ENCODE measurements around the gene RCSD1. TPM values are rescaled to one million over a fixed set of nuclear protein-coding genes. Genes with fewer than 3 reads are reported as not detected.
A peak's percentile ranks its signal among the peaks of the same experiment; 100 is the strongest.

RCSD1 gene
- total RNA-seq, 2 experiments from 2014 or later: 131 to 133 TPM

- peaks cover 2% of the 10 kb centered on the region for H3K36me3 Mint-ChIP-seq
- H3K9me3 Mint-ChIP-seq: no peaks in the 10 kb centered on the region
- no peaks in the 10 kb centered on the region for H3K27me3 Mint-ChIP-seq
- no peak overlapping the region for H3K4me3 Mint-ChIP-seq
- H3K4me1 Mint-ChIP-seq: peaks cover 9% of the 10 kb centered on the region
- H3K27ac Mint-ChIP-seq: no peak overlapping the region
- DNase-seq: no peak
- ATAC-seq (ENCODE audit: low read depth): no peak
- POLR2A ChIA-PET: no interaction called here
Observed at GRCh38 chr1:167748906-167749305, 118.9 kb downstream of the RCSD1 start.

- peaks cover 2% of the 10 kb centered on the region for H3K36me3 Mint-ChIP-seq
- no peaks in the 10 kb centered on the region for H3K9me3 Mint-ChIP-seq
- no peaks in the 10 kb centered on the region for H3K27me3 Mint-ChIP-seq
- DNase-seq (no peak), ATAC-seq (ENCODE audit: low read depth) (no peak)
- H3K4me1 Mint-ChIP-seq: peaks cover 9% of the 10 kb centered on the region
- POLR2A ChIA-PET: no interaction called here
- no peak overlapping the region for H3K27ac Mint-ChIP-seq
- no peak overlapping the region for H3K4me3 Mint-ChIP-seq
Observed at GRCh38 chr1:167749741-167750140, 119.7 kb downstream of the RCSD1 start.

GRCh38 chr1:167750641-167751040, 120.6 kb downstream of the RCSD1 start:
- Mint-ChIP-seq H3K36me3 (peaks cover 2% of the 10 kb centered on the region), H3K4me1 (peaks cover 9% of the 10 kb centered on the region), H3K27me3 (no peaks in the 10 kb centered on the region), H3K27ac (no peak overlapping the region), H3K4me3 (no peak overlapping the region), H3K9me3 (no peaks in the 10 kb centered on the region)
- DNase-seq (no peak), ATAC-seq (ENCODE audit: low read depth) (no peak)
- POLR2A ChIA-PET: no interaction called here

- Mint-ChIP-seq H3K4me3 (no peak overlapping the region), H3K27me3 (no peaks in the 10 kb centered on the region), H3K36me3 (peaks cover 4% of the 10 kb centered on the region), H3K9me3 (no peaks in the 10 kb centered on the region), H3K4me1 (peaks cover 10% of the 10 kb centered on the region), H3K27ac (no peak overlapping the region)
- DNase-seq (no peak), ATAC-seq (ENCODE audit: low read depth) (no peak)
- POLR2A ChIA-PET: no interaction called here
Observed at GRCh38 chr1:167751676-167752075, 121.6 kb downstream of the RCSD1 start.

- peak; percentile 10 for ATAC-seq (ENCODE audit: low read depth)
- H3K27me3 Mint-ChIP-seq: no peaks in the 10 kb centered on the region
- peaks cover 5% of the 10 kb centered on the region for H3K36me3 Mint-ChIP-seq
- no peak overlapping the region for H3K27ac Mint-ChIP-seq
- no peaks in the 10 kb centered on the region for H3K9me3 Mint-ChIP-seq
- DNase-seq: no peak
- peaks cover 15% of the 10 kb centered on the region for H3K4me1 Mint-ChIP-seq
- H3K4me3 Mint-ChIP-seq: peak overlapping the region; percentile 3
- POLR2A ChIA-PET: interaction anchor here (0.8 kb wide), 1 partner anchor 10 kb away, joined by 3 read pairs; no protein-coding TSS in a partner anchor
Observed at GRCh38 chr1:167752219-167752985, 122.4 kb downstream of the RCSD1 start.

- Mint-ChIP-seq H3K27ac (no peak overlapping the region), H3K36me3 (peaks cover 5% of the 10 kb centered on the region), H3K4me3 (no peak overlapping the region), H3K4me1 (peaks cover 16% of the 10 kb centered on the region), H3K27me3 (no peaks in the 10 kb centered on the region), H3K9me3 (no peaks in the 10 kb centered on the region)
- ATAC-seq (ENCODE audit: low read depth): no peak
- DNase-seq: no peak
- POLR2A ChIA-PET: interaction anchor here (0.7 kb wide), 1 partner anchor 12 kb away, joined by 3 read pairs; no protein-coding TSS in a partner anchor
Observed at GRCh38 chr1:167755654-167756053, 125.6 kb downstream of the RCSD1 start.

Other genes with a start within 250 kb of the RCSD1 start
- gene CD247, start 111.7 kb upstream of the RCSD1 start, total RNA-seq: 100 to 1,000 TPM; 252 to 276 TPM
- gene CREG1, start 76.5 kb upstream of the RCSD1 start, total RNA-seq: 10 to 100 TPM in 1 of 2 experiments, 1 to 10 TPM in 1; 9.8 to 11.2 TPM
- 1 to 10 TPM; 8.5 to 9.3 TPM for gene MPZL1, start 91.8 kb downstream of the RCSD1 start, total RNA-seq

Data from activated naive CD8-positive, alpha-beta T cell treated with anti-CD3 and anti-CD28 coated beads, Interleukin-2, amount 10 ng/mL, durations not matched to agents 7 days and 5 days (primary cell).